Activated CD4-positive, alpha-beta memory T cell treated with anti-CD3 and anti-CD28 coated beads, Interleukin-2, amount 10 ng/mL, durations not matched to agents 7 days and 5 days (primary cell): ENCODE data around the gene RAD9A. TPM values are rescaled to one million over a fixed set of nuclear protein-coding genes. Genes with fewer than 3 reads are reported as not detected.

Experiments
- CTCF ChIA-PET: fragments of 350-600 bp; sonication (Branson Sonifier 250); formaldehyde crosslinking; loops from one replicate; lab custom pipeline; 2021; ENCODE audit warnings: antibody characterized with exemption, inconsistent platforms; lab: Charles Lee
- POLR2A ChIA-PET: fragments of 350-600 bp; sonication (Branson Sonifier 250); formaldehyde crosslinking; loops from one replicate; lab custom pipeline; 2021; ENCODE audit warnings: antibody characterized with exemption; lab: Charles Lee
- DNase-seq: peaks from one replicate; pipeline ENCODE4 v3.0.0-alpha.2; 2020
- H3K27ac Mint-ChIP-seq: one replicate; pipeline ENCODE4 v1.8.0; 2021; ENCODE audit warnings: mild to moderate bottlenecking, mixed read lengths
- H3K27me3 Mint-ChIP-seq: one replicate; pipeline ENCODE4 v1.8.0; 2021; ENCODE audit warnings: mixed read lengths
- H3K36me3 Mint-ChIP-seq: one replicate; pipeline ENCODE4 v1.8.0; 2021; ENCODE audit warnings: low read depth, mixed read lengths
- H3K4me1 Mint-ChIP-seq: one replicate; pipeline ENCODE4 v1.8.0; 2021; ENCODE audit warnings: mixed read lengths
- H3K4me3 Mint-ChIP-seq: one replicate; pipeline ENCODE4 v1.8.0; 2021; ENCODE audit warnings: mild to moderate bottlenecking, mixed read lengths
- H3K9me3 Mint-ChIP-seq: one replicate; pipeline ENCODE4 v1.8.0; 2021; ENCODE audit warnings: mixed read lengths
- total RNA-seq, 2 experiments: library from RNA; stranded (reverse); gene quantifications; one replicate each; pipeline ENCODE4 v1.2.3, GENCODE V29; 2021

The RAD9A gene
- total RNA-seq, 2 experiments from 2014 or later, result 48.0 to 53.9 TPM

DNA sequence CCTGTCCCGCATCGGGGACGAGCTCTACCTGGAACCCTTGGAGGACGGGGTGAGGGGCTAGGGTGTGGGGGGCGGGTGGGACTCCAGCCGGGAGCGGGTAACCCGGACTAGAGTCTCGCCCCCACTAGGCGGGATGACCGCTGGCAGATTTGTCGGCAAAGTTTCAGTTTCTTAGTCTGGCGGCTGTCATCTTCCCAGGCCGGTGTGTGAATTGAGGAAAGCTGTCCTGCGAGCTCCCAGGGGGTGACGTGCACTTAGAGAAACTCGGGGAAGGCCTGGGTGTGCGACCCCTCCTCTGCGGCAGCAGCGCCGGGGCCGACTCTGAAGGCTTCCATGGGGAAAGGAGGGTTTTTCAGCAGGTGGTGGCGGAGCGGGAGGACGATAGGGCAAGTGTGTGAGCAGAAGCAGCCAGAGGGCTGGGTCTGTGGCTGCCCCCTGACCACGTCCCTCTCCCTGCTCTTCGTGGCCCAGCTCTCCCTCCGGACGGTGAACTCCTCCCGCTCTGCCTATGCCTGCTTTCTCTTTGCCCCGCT is 463 bp downstream of the RAD9A start:
- DNase-seq, result no peak
- Mint-ChIP-seq H3K36me3 (peaks cover 22% of the 10 kb centered on the region), H3K4me1 (peaks cover 51% of the 10 kb centered on the region), H3K4me3 (peak overlapping the region; percentile 94), H3K9me3 (no peaks in the 10 kb centered on the region), H3K27me3 (no peaks in the 10 kb centered on the region), H3K27ac (peak overlapping the region; percentile 81)
- POLR2A ChIA-PET, result interaction anchor here (0.6 to 6.7 kb wide), 20 partner anchors 10 to 222 kb away, joined by 3 to 97 read pairs (median 4); partner anchors contain the start of genes AIP, POLD4, PPP1CA and PTPRCAP
- CTCF ChIA-PET, result interaction anchor here (0.9 to 35.2 kb wide), 8 partner anchors 9 to 115 kb away, joined by 3 to 847 read pairs (median 6); partner anchors contain the start of genes AIP, POLD4, PPP1CA and TBC1D10C

DNA sequence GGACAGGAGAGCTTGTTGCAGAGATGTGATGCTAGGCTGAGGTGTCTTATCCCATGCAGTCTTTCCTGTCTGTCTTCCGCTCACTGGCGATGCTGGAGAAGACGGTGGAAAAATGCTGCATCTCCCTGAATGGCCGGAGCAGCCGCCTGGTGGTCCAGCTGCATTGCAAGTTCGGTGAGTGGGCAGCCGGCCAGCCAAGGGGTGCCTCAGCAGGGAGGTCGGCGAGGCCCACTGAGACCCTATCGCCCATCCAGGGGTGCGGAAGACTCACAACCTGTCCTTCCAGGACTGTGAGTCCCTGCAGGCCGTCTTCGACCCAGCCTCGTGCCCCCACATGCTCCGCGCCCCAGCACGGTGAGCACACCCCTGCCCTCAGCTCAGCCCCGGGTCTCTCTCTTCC is 1.7 kb downstream of the RAD9A start:
- Mint-ChIP-seq H3K27me3 (no peaks in the 10 kb centered on the region), H3K4me1 (peaks cover 63% of the 10 kb centered on the region), H3K9me3 (no peaks in the 10 kb centered on the region), H3K4me3 (peak overlapping the region; percentile 94), H3K27ac (no peak overlapping the region), H3K36me3 (peaks cover 34% of the 10 kb centered on the region)
- POLR2A ChIA-PET, result interaction anchor here (1.1 to 6.7 kb wide), 5 partner anchors 9 to 94 kb away, joined by 3 to 97 read pairs (median 23); partner anchors contain the start of genes POLD4, PPP1CA, PTPRCAP and TBC1D10C
- no peak for DNase-seq
- CTCF ChIA-PET, result interaction anchor here (0.7 to 35.2 kb wide), 3 partner anchors 8 to 89 kb away, joined by 4 to 847 read pairs (median 24); partner anchors contain the start of genes AIP, POLD4 and PPP1CA

DNA sequence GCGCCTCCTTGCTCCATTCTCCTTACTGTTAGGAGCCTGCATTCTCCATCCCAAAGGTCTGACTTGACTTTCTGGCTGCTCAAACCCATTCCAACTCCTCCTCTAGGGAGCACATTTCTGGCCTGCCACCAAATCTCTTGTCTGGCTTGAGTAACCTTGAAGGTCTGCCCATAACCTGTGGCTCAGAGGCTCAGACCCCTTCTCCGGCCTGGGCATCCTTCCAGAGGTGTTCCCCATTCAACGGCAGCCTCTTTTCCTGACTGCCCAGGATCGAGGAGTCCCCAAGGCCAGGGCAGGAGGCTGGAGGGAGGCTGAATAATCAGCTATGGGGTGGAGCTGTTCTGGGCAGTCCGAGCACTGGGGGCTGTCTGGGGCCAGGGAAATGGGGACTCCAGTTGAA is 2.2 kb downstream of the RAD9A start:
- H3K4me1 Mint-ChIP-seq, result peaks cover 65% of the 10 kb centered on the region
- peak overlapping the region; percentile 52 for H3K27ac Mint-ChIP-seq
- no peak for DNase-seq
- H3K4me3 Mint-ChIP-seq, result peak overlapping the region; percentile 59
- peaks cover 36% of the 10 kb centered on the region for H3K36me3 Mint-ChIP-seq
- H3K27me3 Mint-ChIP-seq, result no peaks in the 10 kb centered on the region
- H3K9me3 Mint-ChIP-seq, result no peaks in the 10 kb centered on the region
- ChIA-PET POLR2A (interaction anchor here (0.8 to 6.7 kb wide), 6 partner anchors 9 to 93 kb away, joined by 3 to 97 read pairs (median 10); partner anchors contain the start of genes POLD4, PPP1CA, PTPRCAP and TBC1D10C), CTCF (interaction anchor here (0.8 kb wide), 1 partner anchor 155 kb away, joined by 3 read pairs; no protein-coding TSS in a partner anchor)

DNA sequence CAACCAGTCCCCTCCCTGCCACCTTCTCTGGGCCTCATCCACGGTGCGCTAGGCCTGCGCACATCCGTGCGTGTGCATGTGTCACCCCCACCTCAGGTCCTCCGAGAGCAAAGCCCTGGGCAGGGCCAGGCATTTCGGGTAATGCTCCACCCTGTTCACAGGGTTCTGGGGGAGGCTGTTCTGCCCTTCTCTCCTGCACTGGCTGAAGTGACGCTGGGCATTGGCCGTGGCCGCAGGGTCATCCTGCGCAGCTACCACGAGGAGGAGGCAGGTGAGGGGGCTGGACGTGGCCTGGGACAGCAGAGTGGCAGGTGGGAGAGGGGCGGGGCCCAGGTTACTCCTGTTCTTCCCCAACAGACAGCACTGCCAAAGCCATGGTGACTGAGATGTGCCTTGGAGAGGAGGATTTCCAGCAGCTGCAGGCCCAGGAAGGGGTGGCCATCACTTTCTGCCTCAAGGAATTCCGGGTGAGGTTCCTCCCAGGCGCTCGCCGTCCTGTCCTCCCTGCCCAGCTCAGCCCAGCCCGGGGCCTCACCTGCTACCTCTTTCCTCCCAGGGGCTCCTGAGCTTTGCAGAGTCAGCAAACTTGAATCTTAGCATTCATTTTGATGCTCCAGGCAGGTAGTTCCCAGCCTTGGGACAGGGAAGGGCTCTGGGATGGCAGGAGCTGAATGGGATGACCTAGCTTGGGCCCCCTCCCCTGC is 3.9 kb downstream of the RAD9A start:
- H3K36me3 Mint-ChIP-seq, result peaks cover 50% of the 10 kb centered on the region
- no peaks in the 10 kb centered on the region for H3K27me3 Mint-ChIP-seq
- ChIA-PET POLR2A (interaction anchor here (0.8 to 10.7 kb wide), 9 partner anchors 9 to 108 kb away, joined by 3 to 361 read pairs (median 6); partner anchors contain the start of genes PTPRCAP, RPS6KB2 and TMEM134), CTCF (interaction anchor here (1.1 to 1.9 kb wide), 3 partner anchors 14 to 74 kb away, joined by 3 to 5 read pairs (median 3); no protein-coding TSS in a partner anchor)
- peak overlapping the region; percentile 79 for H3K27ac Mint-ChIP-seq
- no peaks in the 10 kb centered on the region for H3K9me3 Mint-ChIP-seq
- H3K4me1 Mint-ChIP-seq, result peaks cover 71% of the 10 kb centered on the region
- H3K4me3 Mint-ChIP-seq, result no peak overlapping the region
- DNase-seq, result no peak

DNA sequence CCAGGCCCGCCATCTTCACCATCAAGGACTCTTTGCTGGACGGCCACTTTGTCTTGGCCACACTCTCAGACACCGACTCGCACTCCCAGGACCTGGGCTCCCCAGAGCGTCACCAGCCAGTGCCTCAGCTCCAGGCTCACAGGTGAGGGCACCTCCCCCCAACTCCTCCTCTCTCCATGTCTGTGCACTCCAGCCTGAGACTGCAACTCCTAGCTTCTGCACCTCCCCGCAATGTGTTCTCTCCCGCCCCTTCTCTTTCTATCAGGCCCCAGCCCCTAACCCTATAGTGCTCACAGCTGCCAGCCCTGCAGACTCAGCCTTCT is 4.4 kb downstream of the RAD9A start:
- Mint-ChIP-seq H3K4me3 (no peak overlapping the region), H3K27me3 (no peaks in the 10 kb centered on the region), H3K4me1 (peaks cover 68% of the 10 kb centered on the region), H3K9me3 (no peaks in the 10 kb centered on the region), H3K36me3 (peaks cover 54% of the 10 kb centered on the region), H3K27ac (peak overlapping the region; percentile 79)
- POLR2A ChIA-PET, result interaction anchor here (0.6 to 10.7 kb wide), 12 partner anchors 9 to 112 kb away, joined by 3 to 361 read pairs (median 4); partner anchors contain the start of genes CDK2AP2, PTPRCAP, RPS6KB2 and TMEM134
- CTCF ChIA-PET, result interaction anchor here (1.1 to 1.9 kb wide), 3 partner anchors 15 to 74 kb away, joined by 3 to 5 read pairs (median 3); no protein-coding TSS in a partner anchor
- no peak for DNase-seq

DNA sequence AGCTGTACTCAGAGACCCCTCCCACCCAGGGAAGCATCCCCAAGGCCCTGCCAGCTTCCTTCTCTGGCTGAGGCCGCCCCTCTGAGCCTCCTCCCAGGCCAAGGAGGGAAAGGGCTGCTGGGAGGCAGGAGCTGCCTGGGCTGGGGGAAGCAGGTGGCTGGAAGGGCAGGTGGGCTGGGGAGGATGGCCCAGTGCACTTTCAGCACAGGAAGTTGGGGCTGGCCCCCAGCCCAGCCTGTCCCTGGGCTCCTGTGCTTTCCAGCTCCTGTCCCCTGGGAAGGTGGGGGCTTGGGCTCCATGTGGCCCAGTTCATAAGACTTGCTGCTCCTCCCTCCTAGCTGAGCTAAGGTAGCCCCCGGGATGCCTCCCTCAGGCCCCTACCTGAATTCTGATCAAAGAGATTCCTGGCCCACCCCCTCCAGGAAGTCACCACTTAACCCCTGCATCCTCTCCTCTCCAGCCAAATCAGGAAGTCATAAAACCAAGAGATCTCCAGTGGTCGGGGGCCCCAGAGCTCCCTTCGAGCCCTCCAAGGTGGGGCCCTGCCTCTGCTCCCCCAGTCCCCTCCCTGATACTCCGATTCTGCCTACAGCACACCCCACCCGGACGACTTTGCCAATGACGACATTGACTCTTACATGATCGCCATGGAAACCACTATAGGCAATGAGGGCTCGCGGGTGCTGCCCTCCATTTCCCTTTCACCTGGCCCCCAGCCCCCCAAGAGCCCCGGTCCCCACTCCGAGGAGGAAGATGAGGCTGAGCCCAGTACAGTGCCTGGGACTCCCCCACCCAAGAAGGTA is 5.0 kb downstream of the RAD9A start:
- ChIA-PET CTCF (interaction anchor here (1.1 to 1.9 kb wide), 3 partner anchors 15 to 73 kb away, joined by 3 to 5 read pairs (median 3); no protein-coding TSS in a partner anchor), POLR2A (interaction anchor here (0.6 to 10.7 kb wide), 12 partner anchors 8 to 112 kb away, joined by 3 to 361 read pairs (median 4); partner anchors contain the start of genes CDK2AP2, PTPRCAP, RPS6KB2 and TMEM134)
- Mint-ChIP-seq H3K27me3 (no peaks in the 10 kb centered on the region), H3K4me3 (peak overlapping the region; percentile 35), H3K36me3 (peaks cover 54% of the 10 kb centered on the region), H3K27ac (peak overlapping the region; percentile 79), H3K4me1 (peaks cover 66% of the 10 kb centered on the region), H3K9me3 (no peaks in the 10 kb centered on the region)
- no peak for DNase-seq

GRCh38 chr11:67397536-67397935 is 5.8 kb downstream of the RAD9A start:
- DNase-seq, result no peak
- POLR2A ChIA-PET, result interaction anchor here (1.9 to 10.7 kb wide), 2 partner anchors 10 to 37 kb away, joined by 8 to 361 read pairs; partner anchors contain the start of genes PTPRCAP and RPS6KB2
- peaks cover 52% of the 10 kb centered on the region for H3K36me3 Mint-ChIP-seq
- H3K27ac Mint-ChIP-seq, result peak overlapping the region; percentile 61
- H3K9me3 Mint-ChIP-seq, result no peaks in the 10 kb centered on the region
- no peaks in the 10 kb centered on the region for H3K27me3 Mint-ChIP-seq
- peaks cover 68% of the 10 kb centered on the region for H3K4me1 Mint-ChIP-seq
- CTCF ChIA-PET, result interaction anchor here (1.9 kb wide), 1 partner anchor 16 kb away, joined by 5 read pairs; no protein-coding TSS in a partner anchor
- H3K4me3 Mint-ChIP-seq, result no peak overlapping the region

DNA sequence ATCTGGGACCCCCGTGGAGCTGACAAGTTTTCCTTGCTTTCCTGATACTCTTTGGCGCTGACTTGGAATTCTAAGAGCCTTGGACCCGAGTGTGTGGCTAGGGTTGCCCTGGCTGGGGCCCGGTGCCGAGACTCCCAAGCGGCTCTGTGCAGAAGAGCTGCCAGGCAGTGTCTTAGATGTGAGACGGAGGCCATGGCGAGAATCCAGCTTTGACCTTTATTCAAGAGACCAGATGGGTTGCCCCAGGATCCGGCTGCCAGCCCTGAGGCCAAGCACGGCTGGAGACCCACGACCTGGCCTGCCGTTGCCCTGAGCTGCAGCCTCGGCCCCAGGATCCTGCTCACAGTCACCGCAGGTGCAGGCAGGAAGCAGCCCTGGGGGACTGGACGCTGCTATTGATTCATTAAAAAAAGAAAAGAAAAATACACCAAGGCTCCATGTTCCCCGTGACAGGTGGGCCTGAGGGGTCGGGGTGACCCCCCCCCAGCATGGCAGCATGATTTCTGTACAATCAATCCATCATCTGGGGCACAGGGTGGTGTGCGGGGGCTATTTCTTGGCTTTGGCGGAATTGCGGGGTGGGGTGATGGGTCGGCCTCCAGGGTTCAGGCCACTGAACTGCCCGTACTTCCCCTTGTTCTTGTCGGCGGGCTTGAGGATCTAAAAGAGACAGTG is 6.3 kb downstream of the RAD9A start:
- no peak for DNase-seq
- peak overlapping the region; percentile 61 for H3K27ac Mint-ChIP-seq
- no peaks in the 10 kb centered on the region for H3K27me3 Mint-ChIP-seq
- peak overlapping the region; percentile 37 for H3K4me3 Mint-ChIP-seq
- peaks cover 69% of the 10 kb centered on the region for H3K4me1 Mint-ChIP-seq
- POLR2A ChIA-PET, result interaction anchor here (1.9 to 10.7 kb wide), 2 partner anchors 10 to 36 kb away, joined by 8 to 361 read pairs; partner anchors contain the start of genes PTPRCAP and RPS6KB2
- CTCF ChIA-PET, result interaction anchor here (1.2 kb wide), 1 partner anchor 47 kb away, joined by 3 read pairs; no protein-coding TSS in a partner anchor
- H3K36me3 Mint-ChIP-seq, result peaks cover 52% of the 10 kb centered on the region
- H3K9me3 Mint-ChIP-seq, result no peaks in the 10 kb centered on the region

DNA sequence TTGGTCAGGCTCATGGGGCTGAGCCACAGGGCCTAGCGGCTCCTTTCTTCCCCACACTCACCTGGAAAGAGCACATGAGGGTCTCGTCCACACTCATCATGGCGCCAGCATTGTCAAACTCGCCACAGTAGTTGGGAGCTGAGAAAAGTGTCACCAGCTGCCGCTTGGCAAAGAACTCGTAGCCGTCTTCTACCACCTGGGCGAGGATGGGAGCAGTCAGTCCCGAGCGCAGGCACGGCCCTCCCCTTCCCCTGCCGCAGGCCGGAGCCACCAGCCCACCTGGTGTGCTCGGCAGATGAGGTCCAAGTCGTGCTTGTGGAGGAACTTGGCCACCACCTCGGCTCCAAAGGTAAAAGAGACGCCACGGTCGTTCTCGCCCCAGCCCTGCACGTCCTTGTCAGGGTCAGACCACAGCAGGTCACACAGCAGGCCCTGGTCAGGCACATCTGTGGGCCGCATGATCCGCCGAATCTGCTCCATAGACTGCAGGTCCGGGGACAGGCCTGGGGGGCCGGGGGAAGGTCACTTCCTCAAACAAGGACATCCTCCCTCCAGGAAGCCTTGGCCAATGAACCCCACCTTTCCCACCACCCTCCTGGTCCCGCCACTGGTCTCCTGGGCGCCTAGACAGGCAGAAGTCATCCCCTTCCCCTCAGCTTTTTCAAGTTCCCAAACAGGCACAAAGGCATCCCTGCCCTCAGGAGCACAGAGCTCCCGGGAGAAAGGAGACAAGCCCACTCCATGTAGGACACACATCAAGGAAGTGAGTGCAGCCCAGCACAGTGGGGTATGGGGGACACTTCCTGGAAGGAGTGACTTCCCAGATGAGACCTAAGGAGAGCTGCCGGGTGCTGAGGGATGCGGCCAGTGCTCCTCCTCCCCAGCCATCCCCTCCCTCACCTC is 7.1 kb downstream of the RAD9A start:
- CTCF ChIA-PET, result interaction anchor here (0.9 to 3.5 kb wide), 3 partner anchors 7 to 47 kb away, joined by 3 to 24 read pairs (median 4); partner anchors contain the start of gene RAD9A

GRCh38 chr11:67400251-67400941 is 8.6 kb downstream of the RAD9A start:
- Mint-ChIP-seq H3K4me1 (peaks cover 66% of the 10 kb centered on the region), H3K9me3 (no peaks in the 10 kb centered on the region), H3K36me3 (peaks cover 59% of the 10 kb centered on the region), H3K27ac (peak overlapping the region; percentile 77), H3K4me3 (peak overlapping the region; percentile 87), H3K27me3 (no peaks in the 10 kb centered on the region)
- POLR2A ChIA-PET, result interaction anchor here (0.6 to 10.7 kb wide), 18 partner anchors 9 to 214 kb away, joined by 3 to 361 read pairs (median 10); partner anchors contain the start of genes AIP, CARNS1, CDK2AP2 and POLD4
- CTCF ChIA-PET, result interaction anchor here (0.9 to 6.4 kb wide), 10 partner anchors 8 to 123 kb away, joined by 4 to 67 read pairs (median 12); partner anchors contain the start of genes PITPNM1, POLD4, PTPRCAP and RAD9A
- DNase-seq, result no peak

More for the DNA sequence above, 7.1 kb downstream of the RAD9A start:
- Mint-ChIP-seq H3K9me3 (no peaks in the 10 kb centered on the region), H3K36me3 (peaks cover 53% of the 10 kb centered on the region), H3K4me1 (peaks cover 67% of the 10 kb centered on the region), H3K27me3 (no peaks in the 10 kb centered on the region), H3K4me3 (peak overlapping the region; percentile 37), H3K27ac (peak overlapping the region; percentile 53)
- no peak for DNase-seq
- POLR2A ChIA-PET, result interaction anchor here (1.9 to 10.7 kb wide), 3 partner anchors 7 to 36 kb away, joined by 8 to 361 read pairs (median 97); partner anchors contain the start of genes PTPRCAP, RAD9A and RPS6KB2
